A673 (cell line): Measurements from ENCODE around the gene TMEM165. TPM values are rescaled to one million over a fixed set of nuclear protein-coding genes. Genes with fewer than 3 reads are reported as not detected.
A peak's percentile ranks its signal among the peaks of the same experiment; 100 is the strongest.

Experiments used
- BruUV-seq: library from RNA; stranded (reverse); fragments of 400-500 nt; replicated peaks from 2 replicates; lab custom pipeline; 2021; lab: Mats Ljungman, UMichigan
- CTCF ChIA-PET: fragments of 300-600 bp; sonication (Branson Sonifier 250); formaldehyde crosslinking; loops from one replicate; lab custom pipeline; 2022; ENCODE audit warnings: antibody characterized with exemption; lab: Charles Lee
- POLR2A ChIA-PET: fragments of 300-600 bp; sonication (Branson Sonifier 250); formaldehyde crosslinking; loops from one replicate; lab custom pipeline; 2022; ENCODE audit warnings: antibody characterized with exemption; ENCODE audit not compliant: low non-redundant PET; lab: Charles Lee
- DNase-seq: peaks from one replicate; pipeline ENCODE4 v3.0.0-alpha.2; 2015; ENCODE audit warnings: low spot score
- H3K27ac ChIP-seq: fragments of 200-600 bp; sonication (generic); 2 replicates; pipeline ENCODE4 v1.5.1; 2016; ENCODE audit warnings: mixed run types, low read depth, mild to moderate bottlenecking, mixed read lengths, antibody characterized with exemption, low read length; ENCODE audit not compliant: poor library complexity, severe bottlenecking
- H3K27me3 ChIP-seq: fragments of 200-600 bp; sonication (generic); replicated peaks from 2 replicates; pipeline ENCODE4 v1.6.1; 2017; ENCODE audit warnings: mixed run types, low read depth, mild to moderate bottlenecking, mixed read lengths, antibody characterized with exemption, low read length; ENCODE audit not compliant: insufficient read depth, poor library complexity
- H3K36me3 ChIP-seq: fragments of 200-600 bp; sonication (generic); 2 replicates; pipeline ENCODE4 v1.6.1; 2016; ENCODE audit warnings: mixed run types, mild to moderate bottlenecking, mixed read lengths, antibody characterized with exemption, low read length; ENCODE audit not compliant: insufficient read depth, poor library complexity, severe bottlenecking
- H3K4me1 ChIP-seq: fragments of 200-600 bp; sonication (generic); 2 replicates; pipeline ENCODE4 v1.6.1; 2017; ENCODE audit warnings: mixed run types, mild to moderate bottlenecking, mixed read lengths, antibody characterized with exemption, low read length; ENCODE audit not compliant: insufficient read depth, poor library complexity, severe bottlenecking
- H3K4me3 ChIP-seq: fragments of 200-600 bp; sonication (generic); 2 replicates; pipeline ENCODE4 v1.5.1; 2016; ENCODE audit warnings: low read depth, mixed run types, mild to moderate bottlenecking, mixed read lengths, low read length; ENCODE audit not compliant: poor library complexity, severe bottlenecking
- H3K9me3 ChIP-seq: fragments of 200-600 bp; sonication (generic); 2 replicates; pipeline ENCODE4 v1.6.1; 2016; ENCODE audit warnings: mixed run types, low read depth, mild to moderate bottlenecking, mixed read lengths, antibody characterized with exemption, low read length; ENCODE audit not compliant: poor library complexity, severe bottlenecking
- EZH2 ChIP-seq: fragments of 200-600 bp; sonication (generic); IDR thresholded peaks from 2 replicates; pipeline ENCODE4 v1.6.1; 2017; ENCODE audit warnings: borderline replicate concordance, low read depth, mild to moderate bottlenecking, mixed read lengths, antibody characterized with exemption, low read length; ENCODE audit not compliant: poor library complexity, severe bottlenecking
- intact Hi-C: fragments of 100-400 bp; cut with micrococcal nuclease; formaldehyde crosslinking; loops from one replicate; pipeline ENCODE4 v1.10.0; 2022; ENCODE audit not compliant: unreplicated experiment
- total RNA-seq: library from RNA; stranded (reverse); gene quantifications from 2 replicates; pipeline ENCODE4 v1.2.3, GENCODE V29; 2021
- TF ChIP-seq, protein P1 (sequence below): fragments of 300-800, 200-600 bp; sonication (generic); conservative IDR thresholded peaks from 2 replicates; pipeline ENCODE4 v1.5.1; 2017; ENCODE audit warnings: low read depth, mild to moderate bottlenecking, antibody characterized with exemption, low read length, moderate library complexity, mixed read lengths

Gene TMEM165
- total RNA-seq, 1 experiment from 2014 or later = 34.7 TPM

DNA sequence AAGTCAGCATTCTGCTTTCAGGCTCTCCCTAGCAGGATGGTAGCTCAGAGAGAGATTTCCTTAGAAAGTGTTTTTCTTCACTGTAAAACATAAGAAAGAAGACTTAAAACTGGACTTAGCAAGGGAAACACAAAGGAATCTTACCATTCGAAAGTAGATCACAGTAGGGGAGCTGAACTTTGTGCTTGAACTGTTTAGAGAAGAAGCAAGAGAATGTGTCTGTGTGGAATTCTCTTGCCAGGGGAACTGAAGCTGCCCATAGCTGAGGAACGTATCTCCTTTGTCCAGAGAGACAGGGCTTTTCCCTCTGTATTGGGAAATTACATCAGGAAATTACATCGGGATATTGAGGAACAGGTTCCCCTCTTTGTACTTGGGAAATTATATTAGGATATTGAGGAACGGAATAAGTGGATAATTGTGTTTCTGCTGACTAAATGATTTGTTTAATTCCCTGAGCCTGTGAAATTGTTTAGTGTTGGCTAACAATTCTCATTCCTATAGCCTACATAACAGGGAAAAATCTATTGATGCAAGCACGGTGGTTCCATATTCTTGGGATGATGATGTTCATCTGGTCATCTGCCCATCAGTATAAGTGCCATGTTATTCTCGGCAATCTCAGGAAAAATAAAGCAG is 28.6 kb upstream of the TMEM165 start:
- no peak for TF ChIP-seq EZH2
- TF ChIP-seq, protein P1, sequence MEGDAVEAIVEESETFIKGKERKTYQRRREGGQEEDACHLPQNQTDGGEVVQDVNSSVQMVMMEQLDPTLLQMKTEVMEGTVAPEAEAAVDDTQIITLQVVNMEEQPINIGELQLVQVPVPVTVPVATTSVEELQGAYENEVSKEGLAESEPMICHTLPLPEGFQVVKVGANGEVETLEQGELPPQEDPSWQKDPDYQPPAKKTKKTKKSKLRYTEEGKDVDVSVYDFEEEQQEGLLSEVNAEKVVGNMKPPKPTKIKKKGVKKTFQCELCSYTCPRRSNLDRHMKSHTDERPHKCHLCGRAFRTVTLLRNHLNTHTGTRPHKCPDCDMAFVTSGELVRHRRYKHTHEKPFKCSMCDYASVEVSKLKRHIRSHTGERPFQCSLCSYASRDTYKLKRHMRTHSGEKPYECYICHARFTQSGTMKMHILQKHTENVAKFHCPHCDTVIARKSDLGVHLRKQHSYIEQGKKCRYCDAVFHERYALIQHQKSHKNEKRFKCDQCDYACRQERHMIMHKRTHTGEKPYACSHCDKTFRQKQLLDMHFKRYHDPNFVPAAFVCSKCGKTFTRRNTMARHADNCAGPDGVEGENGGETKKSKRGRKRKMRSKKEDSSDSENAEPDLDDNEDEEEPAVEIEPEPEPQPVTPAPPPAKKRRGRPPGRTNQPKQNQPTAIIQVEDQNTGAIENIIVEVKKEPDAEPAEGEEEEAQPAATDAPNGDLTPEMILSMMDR = no peak
- H3K4me1 ChIP-seq = peaks cover 5% of the 10 kb centered on the region
- intact Hi-C loops = no loop called here
- no peak overlapping the region for H3K27ac ChIP-seq
- H3K9me3 ChIP-seq = no peaks in the 10 kb centered on the region
- ChIA-PET POLR2A (no interaction called here), CTCF (interaction anchor here (0.6 kb wide), 1 partner anchor 32 kb away, joined by 5 read pairs; no protein-coding TSS in a partner anchor)
- DNase-seq = no peak
- H3K4me3 ChIP-seq = no peak overlapping the region
- BruUV-seq = no TSS peak
- no peaks in the 10 kb centered on the region for H3K27me3 ChIP-seq
- no peaks in the 10 kb centered on the region for H3K36me3 ChIP-seq

DNA sequence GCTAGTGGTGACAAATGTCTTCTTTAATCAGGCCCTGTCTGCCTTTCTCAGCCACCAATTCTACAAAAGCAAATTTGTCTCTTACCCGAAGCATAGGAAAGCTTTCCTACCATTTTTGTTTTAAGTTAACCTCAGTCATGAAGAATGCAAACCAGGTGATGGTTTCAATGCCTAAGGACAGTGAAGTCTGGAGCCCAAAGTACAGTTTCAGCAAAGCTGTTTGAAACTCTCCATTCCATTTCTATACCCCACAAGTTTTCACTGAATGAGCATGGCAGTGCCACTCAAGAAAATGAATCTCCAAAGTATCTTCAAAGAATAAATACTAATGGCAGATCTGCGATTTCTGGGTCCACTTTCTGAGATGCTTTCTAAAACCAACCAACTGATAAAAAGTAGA is 25.8 kb upstream of the TMEM165 start:
- TSS peak; percentile 30 for BruUV-seq
- intact Hi-C loops = no loop called here
- Histone ChIP-seq H3K4me1 (peaks cover 5% of the 10 kb centered on the region), H3K27ac (no peak overlapping the region), H3K4me3 (no peak overlapping the region), H3K36me3 (no peaks in the 10 kb centered on the region), H3K27me3 (no peaks in the 10 kb centered on the region), H3K9me3 (no peaks in the 10 kb centered on the region)
- no peak for DNase-seq
- ChIA-PET CTCF (no interaction called here), POLR2A (no interaction called here)
- TF ChIP-seq, protein P1 = no peak
- TF ChIP-seq EZH2 = no peak

DNA sequence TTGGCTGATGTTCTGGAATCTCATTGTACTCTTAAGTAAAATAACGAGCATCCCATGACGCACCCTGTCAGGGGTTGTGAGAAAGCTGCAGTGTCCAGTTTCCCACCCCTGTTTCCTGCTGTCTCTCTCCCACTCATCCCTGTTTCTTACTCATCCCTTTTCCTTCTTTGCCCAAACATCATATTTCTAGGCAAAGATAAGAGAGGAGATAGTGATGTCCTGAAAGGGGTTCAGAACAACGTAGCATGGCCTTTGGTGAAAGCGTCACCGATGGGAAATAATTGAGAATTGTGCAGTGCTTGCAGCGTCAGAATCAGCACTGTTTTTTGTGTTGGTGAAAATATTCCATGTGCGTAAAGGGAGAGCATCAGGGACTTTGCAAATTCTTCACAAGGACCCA is 23.5 kb upstream of the TMEM165 start:
- ChIA-PET CTCF (no interaction called here), POLR2A (no interaction called here)
- intact Hi-C loops = no loop called here
- no peaks in the 10 kb centered on the region for H3K9me3 ChIP-seq
- H3K36me3 ChIP-seq = no peaks in the 10 kb centered on the region
- H3K4me1 ChIP-seq = peaks cover 5% of the 10 kb centered on the region
- no peak for DNase-seq
- no TSS peak for BruUV-seq
- H3K27ac ChIP-seq = no peak overlapping the region
- H3K27me3 ChIP-seq = no peaks in the 10 kb centered on the region
- TF ChIP-seq, protein P1 = no peak
- TF ChIP-seq EZH2 = no peak
- no peak overlapping the region for H3K4me3 ChIP-seq
